NCI-H345 (cell line): Measurements from ENCODE around the gene PRR23A.
"Not testable (repeated sequence)": the region's sequence is repeated elsewhere in the genome, so short reads cannot be mapped to it uniquely, and the experiment has no call there.

Experiments
- DNase-seq: peaks from one replicate; lab custom pipeline; 2025; lab: John Stamatoyannopoulos, UW

Gene PRR23A

GRCh38 chr3:139006051-139006716, at the start of gene PRR23A:
Gene PRR23A, minus strand, starts transcription at chr3:139006268. Its CDS starts 0 bp downstream, at chr3:139006268.
- DNase-seq, result no peak

GRCh38 chr3:139052802-139053600, 46.9 kb upstream of the PRR23A start:
- DNase-seq, result no peak

DNA sequence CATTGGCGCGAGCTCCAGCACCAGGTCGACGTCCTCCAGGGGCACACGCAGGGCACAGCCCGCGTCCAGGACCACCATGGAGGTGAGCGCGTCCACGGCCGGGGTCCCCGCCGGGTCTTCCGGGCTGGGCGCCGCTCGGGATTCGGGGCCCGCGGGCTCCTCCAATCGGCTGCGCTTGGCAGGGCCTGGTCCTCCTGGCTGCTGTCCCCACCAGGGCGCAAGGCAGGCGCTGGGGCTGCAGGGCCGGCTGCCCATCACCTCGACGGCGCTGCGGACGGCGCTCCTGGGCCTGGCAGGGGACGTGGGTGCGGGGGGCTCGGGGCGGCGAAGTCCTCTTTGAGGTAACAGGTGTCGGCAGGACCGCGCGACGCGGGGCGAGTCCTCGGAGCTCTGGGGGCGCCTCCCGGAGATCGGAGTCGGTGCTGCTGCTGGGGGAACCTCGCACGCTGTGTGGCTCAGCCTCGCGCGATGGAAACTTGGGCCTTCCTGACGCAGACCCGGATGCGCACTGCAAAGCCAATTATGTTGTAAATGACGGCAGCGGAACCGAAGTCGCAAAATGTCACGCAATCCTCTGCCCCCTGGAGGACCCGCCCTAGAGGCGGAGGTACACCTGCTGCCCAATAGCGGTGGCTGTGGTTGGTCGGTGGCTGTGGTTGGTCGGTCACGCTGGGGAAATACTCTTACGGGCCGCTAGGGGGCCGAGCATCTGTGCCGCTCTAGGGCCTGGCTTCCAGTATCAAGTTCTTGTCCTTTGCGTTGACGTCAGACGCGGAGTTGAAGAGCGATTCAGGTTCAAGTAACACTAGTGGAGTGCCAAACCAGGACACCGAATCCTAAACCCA, 38.5 kb upstream of the PRR23A start, which contains the start of gene PRR23C:
Gene PRR23C (minus strand): TSS at position 527 of the 845 bp plus-strand sequence. CDS start 272 bp downstream, at position 255.
- DNase-seq, result no peak

DNA sequence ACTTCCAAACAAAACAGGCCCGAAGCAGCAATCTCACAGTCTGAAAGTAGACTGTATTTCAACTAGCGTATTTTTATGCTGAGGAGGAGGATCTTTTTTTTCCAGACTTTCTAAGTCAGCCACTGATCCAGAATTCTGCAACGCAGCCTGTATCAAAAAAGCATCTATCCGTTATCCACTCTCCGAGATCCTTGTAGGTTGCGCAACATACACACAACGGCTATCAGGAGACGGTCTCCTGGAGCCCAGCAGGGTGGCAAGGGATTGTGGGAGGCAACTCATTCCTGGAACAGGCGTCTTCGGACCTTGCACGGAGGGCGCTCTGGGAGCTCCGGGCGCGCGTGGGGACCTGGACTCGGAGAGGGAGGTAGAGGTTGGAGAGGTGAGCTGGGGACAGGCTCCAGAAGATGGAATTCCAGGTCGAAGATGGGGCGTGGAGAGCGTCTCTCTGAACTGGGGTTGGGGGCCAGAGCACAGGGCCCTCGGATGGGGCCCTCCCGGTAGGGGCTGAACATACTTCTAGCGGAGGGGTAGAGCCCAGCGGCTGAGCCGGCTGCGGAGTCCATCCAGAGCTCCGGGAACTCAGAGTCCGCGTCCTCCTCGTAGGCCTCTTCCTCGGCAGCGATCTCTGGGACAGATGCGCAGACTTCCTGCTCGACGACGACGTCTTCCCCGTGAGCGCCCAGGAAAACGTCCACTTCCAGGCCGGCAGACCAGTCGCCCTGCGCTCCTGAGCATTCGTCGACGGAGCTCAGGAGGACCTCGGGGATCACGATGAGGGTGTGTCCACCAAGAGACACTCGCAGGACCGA, 37.7 kb upstream of the PRR23A start:
- DNase-seq, result no peak

DNA sequence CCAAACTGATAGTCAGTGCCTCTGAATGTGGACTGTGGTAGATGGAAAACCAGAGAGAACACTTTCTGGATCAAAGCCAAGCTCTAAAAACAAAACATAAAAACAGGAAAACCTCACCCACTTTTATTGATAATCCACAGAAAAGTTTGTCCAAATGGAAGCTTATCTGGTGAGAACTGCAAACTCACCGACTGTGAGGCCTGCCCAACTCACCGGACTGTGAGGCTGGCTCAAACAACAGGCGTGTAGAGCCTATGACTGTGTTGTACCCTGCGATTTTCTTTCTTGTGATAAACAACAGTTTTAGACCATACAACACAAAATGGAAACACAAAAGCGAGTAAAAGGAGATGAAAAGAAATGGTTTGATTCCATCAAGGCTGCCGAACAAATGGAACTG, 31.4 kb upstream of the PRR23A start:
- no peak for DNase-seq

DNA sequence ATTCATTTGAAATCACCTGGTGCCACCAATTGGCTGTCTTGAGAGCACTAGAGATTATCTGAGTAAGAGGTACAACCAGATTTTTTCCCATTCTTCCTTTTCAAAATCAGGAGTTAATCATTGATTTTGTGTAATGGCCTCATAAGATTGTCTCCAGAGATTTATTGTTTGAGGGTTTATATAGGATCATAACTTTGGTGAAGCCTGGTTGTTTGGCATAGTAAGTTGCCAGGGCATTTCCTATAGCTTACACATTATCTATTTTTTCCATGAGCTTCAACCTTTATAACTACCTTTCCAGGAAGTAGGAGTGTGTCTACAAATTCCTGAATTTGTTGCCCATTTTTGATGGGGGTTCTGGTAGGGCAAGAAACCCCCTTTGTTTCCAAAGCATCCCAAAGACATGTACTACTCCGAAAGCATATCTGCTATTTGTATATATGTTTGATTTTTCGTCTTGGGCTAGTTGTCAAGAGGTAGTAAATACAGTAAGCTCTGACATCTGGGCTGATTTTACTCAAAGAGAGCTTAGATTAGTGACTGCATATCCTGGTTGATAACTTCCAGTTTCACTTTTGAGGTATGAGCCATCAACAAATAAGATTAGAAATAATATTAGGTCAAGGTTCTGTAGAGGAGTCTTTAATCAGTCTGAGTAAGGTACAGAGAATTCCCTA, 26.4 kb upstream of the PRR23A start:
- DNase-seq, result no peak

DNA sequence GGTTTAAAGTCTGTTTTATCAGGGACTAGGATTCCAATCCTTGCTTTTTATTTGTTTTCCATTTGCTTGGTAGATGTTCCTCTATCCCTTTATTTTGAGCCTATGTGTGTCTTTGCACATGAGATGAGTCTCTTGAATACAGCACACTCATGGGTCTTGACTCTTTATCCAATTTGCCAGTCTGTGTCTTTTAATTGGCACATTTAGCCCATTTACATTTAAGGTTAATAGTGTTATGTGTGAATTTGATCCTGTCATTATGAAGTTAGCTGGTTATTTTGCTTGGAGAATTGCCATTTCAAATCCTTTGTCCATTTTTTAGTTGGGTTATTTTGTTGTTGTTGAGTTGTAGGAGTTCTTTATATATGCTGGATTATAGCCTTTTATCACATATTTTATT, 24.5 kb upstream of the PRR23A start:
- not testable (repeated sequence) for DNase-seq

DNA sequence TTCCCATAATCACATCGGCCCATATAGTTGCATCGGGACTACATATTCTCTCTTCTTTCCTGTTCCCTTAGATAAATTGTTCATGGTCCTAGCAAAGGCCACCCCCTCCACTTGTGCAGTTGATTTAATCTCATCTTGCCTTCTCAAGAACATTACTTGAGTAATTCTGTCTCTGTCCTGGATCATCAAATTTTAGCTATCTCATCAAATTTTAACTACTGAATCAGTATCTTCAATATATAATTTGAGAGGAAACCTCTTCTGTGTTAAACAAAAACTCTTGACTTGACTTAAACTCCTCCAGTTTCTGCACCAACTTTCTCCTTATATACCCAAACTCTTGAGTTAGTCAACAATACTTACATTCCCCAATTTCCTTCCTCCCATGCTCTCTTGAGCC, 18.9 kb upstream of the PRR23A start:
- no peak for DNase-seq

- DNase-seq, result no peak
Measured at GRCh38 chr3:139020868-139021234, 14.8 kb upstream of the PRR23A start, which contains the start of gene PRR23B. Gene PRR23B, minus strand, starts transcription at chr3:139020926. Its CDS starts 265 bp downstream, at chr3:139020661.

- no peak for DNase-seq
Measured at GRCh38 chr3:139020036-139020867, 14.2 kb upstream of the PRR23A start.

GRCh38 chr3:139016430-139017048, 10.5 kb upstream of the PRR23A start:
- no peak for DNase-seq

- no peak for DNase-seq
Measured at GRCh38 chr3:139005356-139005993, 593 bp downstream of the PRR23A start.

- DNase-seq, result no peak
Measured at GRCh38 chr3:138995706-138996105, 10.4 kb downstream of the PRR23A start.

DNA sequence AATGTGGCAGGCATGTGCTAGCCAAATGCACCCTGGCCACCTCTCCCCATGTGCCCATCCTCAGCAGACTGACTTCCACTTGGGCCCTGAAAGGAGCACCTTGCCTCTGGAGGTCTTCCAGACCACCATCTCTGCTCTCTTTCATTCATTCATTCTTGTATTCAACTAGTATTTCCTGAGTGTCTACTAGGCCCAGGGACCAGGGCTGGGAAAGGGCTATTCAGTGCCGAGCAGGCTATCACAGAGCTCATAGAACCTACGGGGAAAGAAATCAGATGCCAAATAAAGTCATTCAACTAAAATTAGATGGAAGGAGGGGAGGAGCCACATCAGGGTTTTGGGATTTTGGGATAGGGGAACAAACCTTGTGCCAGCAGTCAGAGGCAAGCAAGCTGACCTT, 18.9 kb downstream of the PRR23A start:
- no peak for DNase-seq

GRCh38 chr3:138985932-138986331, 20.1 kb downstream of the PRR23A start:
- DNase-seq, result no peak

GRCh38 chr3:138984816-138985215, 21.3 kb downstream of the PRR23A start:
- no peak for DNase-seq

- no peak for DNase-seq
Measured at GRCh38 chr3:138976047-138976446, 30.0 kb downstream of the PRR23A start.

- no peak for DNase-seq
Measured at GRCh38 chr3:138975351-138975750, 30.7 kb downstream of the PRR23A start.

GRCh38 chr3:138974462-138974861, 31.6 kb downstream of the PRR23A start:
- no peak for DNase-seq
